Activated naive CD4-positive, alpha-beta T cell treated with anti-CD3 and anti-CD28 coated beads, Interleukin-2, amount 50 U/mL, for 16 hours (primary cell): ENCODE data around the gene GFER.

ENCODE experiments used
- DNase-seq: peaks from one replicate; pipeline ENCODE4 v3.0.0-alpha.2; 2020

The GFER gene

DNA sequence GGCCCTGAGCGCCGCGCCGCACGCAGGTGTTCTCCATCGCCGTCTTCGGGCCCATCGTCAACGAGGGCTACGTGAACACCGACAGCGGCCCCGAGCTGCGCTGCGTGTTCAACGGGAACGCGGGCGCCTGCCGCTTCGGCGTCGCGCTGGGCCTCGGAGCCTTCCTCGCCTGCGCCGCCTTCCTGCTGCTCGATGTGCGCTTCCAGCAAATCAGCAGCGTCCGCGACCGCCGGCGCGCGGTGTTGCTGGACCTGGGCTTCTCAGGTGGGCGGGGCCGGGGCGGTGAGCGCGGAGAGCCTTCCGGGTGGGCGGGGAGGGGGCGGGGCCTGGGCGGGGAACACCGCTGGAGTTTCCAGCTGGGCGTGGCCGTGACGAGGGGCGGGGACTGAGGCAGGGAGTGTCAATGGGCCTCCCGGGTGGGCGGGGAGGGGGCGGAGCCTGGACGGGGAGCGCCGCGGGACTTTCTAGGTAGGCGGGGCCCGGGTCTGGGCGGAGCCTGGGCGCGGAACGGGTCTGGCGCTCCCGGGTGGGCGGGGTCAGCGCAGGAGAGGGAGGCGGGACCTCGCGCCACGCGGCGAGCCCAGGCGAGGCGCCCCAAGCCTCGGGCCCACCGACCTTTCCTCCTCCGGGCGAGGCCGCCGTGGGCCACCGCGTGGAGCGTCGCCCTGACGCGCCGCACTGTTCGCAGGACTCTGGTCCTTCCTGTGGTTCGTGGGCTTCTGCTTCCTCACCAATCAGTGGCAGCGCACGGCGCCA is 8.1 kb downstream of the GFER start:
- DNase-seq, result peak; percentile 96

GRCh38 chr16:1992704-1993317 is 8.8 kb downstream of the GFER start:
- DNase-seq, result no peak

GRCh38 chr16:1993731-1994131 is 9.7 kb downstream of the GFER start:
- no peak for DNase-seq

DNA sequence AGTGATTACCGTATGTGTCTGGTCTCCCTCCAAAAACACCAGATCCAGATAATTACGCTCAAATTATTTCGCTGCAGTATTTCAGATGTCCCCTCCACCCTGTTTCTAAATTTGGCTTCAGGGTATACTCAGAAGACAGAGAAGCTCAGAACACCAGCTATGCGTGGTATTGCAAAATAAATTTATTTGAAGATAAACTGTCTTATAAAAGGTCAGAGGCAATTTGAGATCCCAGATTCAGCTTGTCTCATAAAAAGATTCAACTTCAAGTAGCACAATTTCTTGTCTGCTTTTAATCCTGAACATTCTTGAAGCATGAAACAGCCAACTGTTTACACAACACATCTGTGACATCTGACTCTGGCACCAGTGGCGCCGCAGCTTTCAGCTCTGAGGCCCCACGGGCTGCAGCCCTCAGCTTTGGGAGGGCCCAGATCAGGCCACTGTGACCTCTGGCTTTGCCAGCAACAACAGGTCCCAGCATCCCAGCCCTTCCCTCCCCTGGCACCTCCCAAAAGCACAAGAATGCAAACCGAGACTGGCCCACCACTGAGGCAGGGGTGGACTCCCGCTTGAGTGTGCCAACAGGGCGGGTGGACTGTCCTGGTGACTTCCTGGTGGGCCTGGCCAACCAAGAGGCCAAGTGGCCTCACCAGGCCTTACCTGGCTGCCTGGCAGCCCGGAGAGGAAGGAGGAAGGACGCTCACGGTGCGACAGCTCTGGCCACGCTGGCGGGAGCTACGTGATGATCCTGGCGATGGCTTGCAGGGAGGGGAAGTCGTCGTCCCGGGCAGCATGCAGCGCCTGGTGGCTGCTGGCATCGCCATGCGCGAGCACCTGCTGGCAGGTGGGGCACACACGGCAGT is 13.7 kb downstream of the GFER start:
- no peak for DNase-seq

GRCh38 chr16:1998360-1998835 is 14.4 kb downstream of the GFER start:
- no peak for DNase-seq

- no peak for DNase-seq
Measured at GRCh38 chr16:1998852-1999801, 15.1 kb downstream of the GFER start.

- no peak for DNase-seq
Measured at GRCh38 chr16:1999866-2000514, 16.0 kb downstream of the GFER start.

GRCh38 chr16:2001035-2001434 is 17.0 kb downstream of the GFER start:
- peak; percentile 4 for DNase-seq

DNA sequence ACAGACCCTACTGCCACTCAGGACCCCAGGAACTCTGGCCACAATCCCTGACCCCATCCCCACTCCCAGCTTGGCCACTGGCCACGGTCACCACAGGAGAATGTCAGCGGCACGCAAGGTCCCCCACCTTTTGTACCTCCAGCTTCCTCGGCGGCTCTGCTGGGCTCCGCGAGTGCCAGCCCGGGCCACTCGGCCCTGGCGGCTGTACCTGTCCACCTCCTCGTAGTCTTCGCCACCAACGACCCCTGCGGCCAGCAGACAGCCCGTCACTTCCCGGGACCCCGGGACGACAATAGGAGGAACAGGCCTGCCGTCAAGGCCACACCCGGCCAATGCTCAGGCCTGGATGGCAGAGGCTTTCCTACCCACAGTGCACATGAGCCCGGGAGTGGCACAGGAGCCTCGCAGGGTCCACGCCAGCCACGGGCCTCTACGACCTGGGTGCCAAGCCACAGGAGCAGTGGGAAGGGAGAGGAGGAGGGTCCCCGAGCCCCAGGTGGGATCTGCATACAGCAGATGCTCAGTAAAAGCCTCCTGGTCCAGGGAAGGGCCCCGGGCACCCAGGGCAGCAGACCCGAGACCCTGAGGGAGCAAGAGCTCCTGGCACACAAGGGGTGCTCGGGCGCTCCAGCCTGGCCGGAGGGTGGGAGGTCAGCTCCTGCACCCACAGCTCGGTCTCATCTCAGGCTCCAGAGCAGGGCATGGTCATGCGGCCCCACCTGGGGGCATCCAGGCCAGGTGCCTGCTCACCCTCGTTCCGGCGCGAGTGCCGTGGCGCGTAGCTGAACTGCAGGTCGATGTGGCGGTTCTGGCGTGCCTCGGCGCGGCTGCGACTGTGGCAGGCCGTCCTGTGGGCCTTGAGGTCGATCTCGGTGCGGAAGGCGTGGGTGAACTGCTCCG is 17.7 kb downstream of the GFER start:
- peak; percentile 4 for DNase-seq

DNA sequence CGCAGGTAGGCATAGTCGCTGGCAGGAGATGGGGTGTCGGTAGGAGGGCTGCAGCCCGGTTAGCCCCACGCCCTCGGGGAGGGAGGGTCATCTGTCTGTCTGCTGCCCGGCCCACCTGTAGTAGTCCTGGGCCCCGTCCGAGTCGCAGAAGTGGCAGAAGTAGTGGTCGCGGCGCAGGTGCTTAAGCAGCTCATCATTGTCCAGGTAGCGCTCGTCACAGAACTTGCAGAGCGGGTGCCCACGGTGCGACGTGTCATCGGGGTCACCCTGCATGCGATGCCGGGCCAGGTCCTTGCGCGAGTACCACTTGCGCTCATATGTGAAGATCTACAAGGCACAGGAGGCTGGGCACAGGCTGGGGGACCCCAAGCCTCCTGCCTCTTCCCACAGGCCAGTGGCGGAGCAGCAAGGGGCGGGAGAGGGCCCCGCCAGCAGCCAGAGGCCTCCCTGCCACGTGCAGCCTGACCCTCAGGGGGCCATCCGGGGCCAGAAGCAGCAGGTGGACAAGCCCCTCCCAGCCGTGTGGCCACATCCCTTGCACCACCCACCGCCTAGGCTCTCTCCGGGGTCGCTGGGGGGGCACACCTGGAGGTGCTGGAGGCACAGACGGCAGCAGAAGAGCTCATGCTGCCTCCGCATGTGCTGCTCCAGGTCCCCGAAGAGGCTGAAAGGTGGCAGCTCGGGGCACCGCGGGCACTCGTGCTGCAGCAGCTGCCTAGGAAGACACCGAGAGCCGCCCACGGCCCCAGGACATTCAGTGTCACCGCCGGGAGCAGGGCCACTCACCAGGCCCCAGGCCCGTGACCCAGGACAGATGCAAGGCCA is 18.6 kb downstream of the GFER start:
- DNase-seq, result no peak

DNA sequence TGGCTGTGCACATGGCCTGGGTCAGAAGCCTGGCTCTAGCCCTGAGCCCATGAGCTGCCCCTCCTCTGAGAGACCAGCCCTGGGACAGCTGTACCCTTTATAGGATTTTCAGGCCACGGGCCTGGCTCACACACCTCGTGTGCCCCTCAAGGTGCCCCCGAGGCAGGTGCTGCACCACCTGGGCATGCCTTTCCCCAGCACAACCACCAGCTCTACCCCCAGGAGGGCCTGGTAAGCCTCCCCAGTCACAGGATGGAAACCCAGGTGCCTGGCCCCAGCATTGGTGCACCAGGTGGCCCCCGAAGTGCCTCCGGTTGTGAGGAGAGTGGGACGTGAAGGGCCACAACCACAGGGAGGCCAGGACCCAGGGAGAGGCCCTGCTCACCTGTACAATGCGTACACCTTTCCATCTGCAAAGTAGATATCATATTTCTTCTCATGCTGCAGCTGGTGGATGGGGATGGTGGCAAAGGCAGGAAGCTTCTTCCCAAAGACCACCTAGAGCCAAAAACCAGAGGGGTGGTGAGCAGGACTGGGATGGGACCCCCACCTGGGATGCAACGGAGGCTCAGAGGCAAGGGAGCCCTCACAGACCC is 19.3 kb downstream of the GFER start:
- DNase-seq, result no peak

DNA sequence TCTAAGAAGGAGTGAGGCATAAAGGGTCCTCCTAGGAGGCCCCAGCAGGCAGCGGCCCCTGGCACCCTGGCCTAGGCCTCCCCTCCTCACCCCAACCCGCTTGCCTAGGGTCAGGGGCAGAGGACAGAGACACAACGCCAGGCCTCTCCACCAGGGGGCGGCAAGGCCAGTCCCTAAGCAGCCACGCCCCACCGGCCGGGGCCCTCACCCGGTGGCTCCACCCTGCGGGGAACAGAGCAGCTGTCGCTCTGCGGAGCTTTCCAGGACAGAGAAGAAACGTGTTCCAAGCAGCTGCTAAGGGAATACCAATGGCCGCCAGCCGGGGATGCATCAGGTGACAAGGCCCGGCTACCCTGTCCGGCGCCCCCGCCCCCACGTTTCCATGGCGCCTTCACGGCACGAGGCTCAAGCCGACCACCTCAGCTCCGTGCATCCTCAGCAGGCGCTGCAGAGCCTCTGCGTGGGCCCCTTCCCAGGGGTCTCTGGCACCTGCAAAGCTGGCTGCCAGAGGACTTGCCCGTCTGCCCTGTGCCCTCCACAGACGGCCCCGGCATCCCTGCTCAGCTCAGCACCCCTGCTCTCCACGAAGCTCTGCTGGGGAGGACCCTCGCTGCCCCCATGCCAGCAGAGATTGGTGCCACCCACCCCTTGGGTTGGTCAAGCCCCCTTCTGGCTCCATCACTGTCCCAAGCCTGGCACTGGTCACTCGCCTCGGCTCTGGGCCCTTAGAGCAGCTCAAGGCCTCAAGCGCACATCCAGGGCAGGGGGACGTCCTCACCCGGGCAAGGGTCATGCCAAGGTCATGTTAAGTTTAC is 20.0 kb downstream of the GFER start:
- DNase-seq, result peak; percentile 90

GRCh38 chr16:2004795-2005517 is 21.0 kb downstream of the GFER start:
- DNase-seq, result no peak

- DNase-seq, result no peak
Measured at GRCh38 chr16:2005646-2006045, 21.7 kb downstream of the GFER start.

DNA sequence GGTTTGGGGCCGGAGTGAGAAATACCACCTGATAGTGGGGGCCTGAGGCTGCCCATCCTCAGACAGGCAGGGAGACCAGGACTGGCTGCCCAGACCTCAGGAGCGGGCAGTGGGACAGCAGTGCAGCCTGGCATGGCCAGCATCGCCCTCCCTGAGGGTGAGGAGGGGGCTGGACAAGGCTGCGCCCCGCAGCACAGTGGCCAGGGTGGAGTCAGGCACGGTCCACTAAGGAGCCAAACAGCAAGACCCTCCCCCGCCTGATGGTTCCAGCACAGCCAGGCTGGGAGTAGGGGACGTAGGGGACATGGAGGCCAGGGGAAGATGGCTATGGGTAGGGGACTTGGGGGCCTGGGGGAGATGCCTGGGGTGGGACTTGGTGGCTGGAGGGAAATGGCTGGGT is 22.3 kb downstream of the GFER start:
- DNase-seq, result no peak

DNA sequence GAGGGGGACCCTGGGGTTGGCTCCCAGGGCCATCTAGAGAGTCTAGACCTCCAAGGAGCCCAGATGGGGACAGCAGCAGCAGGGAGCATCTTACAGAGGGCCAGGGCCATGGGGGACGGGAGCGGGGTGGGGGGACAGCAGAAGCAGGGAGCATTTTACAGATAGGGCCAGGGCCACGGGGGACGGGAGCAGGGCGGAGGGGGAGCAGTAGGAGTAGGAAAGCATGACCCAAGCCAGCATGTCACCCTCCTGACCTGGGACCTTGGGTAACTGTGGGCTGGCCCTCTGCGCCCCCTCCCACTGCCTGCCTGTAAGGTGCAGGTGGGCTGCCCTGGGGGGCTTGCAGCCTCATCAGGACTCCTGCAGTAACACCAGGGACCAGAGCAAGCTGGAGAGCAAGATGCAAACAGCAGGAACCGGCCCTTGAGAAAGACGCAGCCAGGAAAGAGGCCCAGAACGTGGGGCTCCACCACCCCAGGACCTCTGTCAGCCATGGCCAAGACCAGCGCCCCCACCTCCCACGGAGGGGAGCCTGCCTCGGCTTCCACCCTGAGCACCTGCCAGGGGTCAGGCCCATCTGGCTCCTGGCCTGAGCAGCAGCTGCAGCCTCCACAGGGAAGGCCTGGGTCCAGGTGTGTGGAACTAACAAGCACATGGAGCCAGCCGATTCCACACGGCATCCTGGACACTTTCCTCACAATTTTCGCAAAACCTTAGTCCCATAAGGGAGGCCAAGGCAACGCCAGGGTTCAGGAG is 23.3 kb downstream of the GFER start:
- DNase-seq, result no peak

- no peak for DNase-seq
Measured at GRCh38 chr16:2008009-2008526, 24.1 kb downstream of the GFER start.
